Loucy (cell line): ENCODE results near the gene PCDHGA11.

ENCODE experiments used
- EZH2phosphoT487 ChIP-seq: fragments of 200-600 bp; IDR thresholded peaks from 2 replicates; pipeline ENCODE4 v1.6.1; 2018; ENCODE audit warnings: antibody characterized with exemption, mild to moderate bottlenecking, moderate library complexity, borderline replicate concordance
- TF ChIP-seq, protein P1 (sequence below): fragments of 200-600 bp; sonication (generic); conservative IDR thresholded peaks from 2 replicates; pipeline ENCODE4 v1.5.1; 2014; ENCODE audit warnings: mild to moderate bottlenecking, antibody characterized with exemption, low read length

DNA sequence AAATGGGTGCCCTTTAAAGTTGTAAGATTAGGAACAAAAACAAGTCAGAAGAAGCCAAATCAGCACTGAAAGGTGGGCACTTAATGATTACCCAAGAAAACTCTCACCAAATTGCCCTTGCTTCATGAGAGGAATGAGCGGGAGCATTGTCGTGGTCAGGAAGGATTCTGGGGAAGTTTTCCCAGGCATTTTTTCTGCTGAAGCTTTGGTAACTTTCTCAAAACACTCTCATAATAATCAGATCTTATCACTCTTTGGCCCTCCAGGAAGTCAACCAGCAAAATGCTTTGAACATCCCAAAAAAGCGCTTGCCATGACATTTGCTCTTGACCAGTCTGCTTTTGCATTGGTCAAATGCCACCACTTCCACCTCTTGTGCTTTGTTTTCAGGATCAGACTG is 44.5 kb downstream of the PCDHGA11 start:
- TF ChIP-seq, protein P1, sequence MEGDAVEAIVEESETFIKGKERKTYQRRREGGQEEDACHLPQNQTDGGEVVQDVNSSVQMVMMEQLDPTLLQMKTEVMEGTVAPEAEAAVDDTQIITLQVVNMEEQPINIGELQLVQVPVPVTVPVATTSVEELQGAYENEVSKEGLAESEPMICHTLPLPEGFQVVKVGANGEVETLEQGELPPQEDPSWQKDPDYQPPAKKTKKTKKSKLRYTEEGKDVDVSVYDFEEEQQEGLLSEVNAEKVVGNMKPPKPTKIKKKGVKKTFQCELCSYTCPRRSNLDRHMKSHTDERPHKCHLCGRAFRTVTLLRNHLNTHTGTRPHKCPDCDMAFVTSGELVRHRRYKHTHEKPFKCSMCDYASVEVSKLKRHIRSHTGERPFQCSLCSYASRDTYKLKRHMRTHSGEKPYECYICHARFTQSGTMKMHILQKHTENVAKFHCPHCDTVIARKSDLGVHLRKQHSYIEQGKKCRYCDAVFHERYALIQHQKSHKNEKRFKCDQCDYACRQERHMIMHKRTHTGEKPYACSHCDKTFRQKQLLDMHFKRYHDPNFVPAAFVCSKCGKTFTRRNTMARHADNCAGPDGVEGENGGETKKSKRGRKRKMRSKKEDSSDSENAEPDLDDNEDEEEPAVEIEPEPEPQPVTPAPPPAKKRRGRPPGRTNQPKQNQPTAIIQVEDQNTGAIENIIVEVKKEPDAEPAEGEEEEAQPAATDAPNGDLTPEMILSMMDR: no peak
- TF ChIP-seq EZH2phosphoT487: no peak
